HepG2 (cell line): ENCODE measurements around the gene FCGBP. TPM values are rescaled to one million over a fixed set of nuclear protein-coding genes. Genes with fewer than 3 reads are reported as not detected.
A peak's percentile ranks its signal among the peaks of the same experiment; 100 is the strongest.

Experiments
- ATAC-seq: fragments of 200-7000 bp; cut with Tn5 transposase; 3 replicates; pipeline ENCODE4 v1.9.1; 2020; ENCODE audit warnings: mild to moderate bottlenecking, moderate library complexity
- BruUV-seq: library from RNA; stranded (reverse); fragments of 400-500 nt; replicated peaks from 2 replicates; lab custom pipeline; 2021; lab: Mats Ljungman, UMichigan
- CTCF ChIA-PET: fragments of 300-600 bp; formaldehyde crosslinking; extraction: SDS; loops from one replicate; lab custom pipeline; 2021; ENCODE audit warnings: low total read pairs, inconsistent platforms, low intra/inter-chr PET ratio; lab: Yijun Ruan, JAX
- POLR2A ChIA-PET: fragments of 350-600 bp; sonication (Branson Sonifier 250); formaldehyde crosslinking; loops from one replicate; lab custom pipeline; 2020; ENCODE audit warnings: antibody characterized with exemption, inconsistent platforms; lab: Yijun Ruan, JAX
- DNase-seq: peaks from one replicate; pipeline ENCODE4 v3.0.0-alpha.2; 2015; ENCODE audit warnings: low spot score
- FAIRE-seq: peaks from 3 replicates; lab custom pipeline; 2011; peaks lifted over from hg19 to GRCh38; lab: Jason Lieb, UNC
- H2AFZ ChIP-seq: one replicate; pipeline ENCODE4 v1.6.1; 2011; ENCODE audit warnings: low read length, inconsistent platforms
- H3K27ac ChIP-seq: fragments of 300-600 bp; 3 replicates; pipeline ENCODE4 v1.8.0; 2011; ENCODE audit warnings: mixed run types, mild to moderate bottlenecking, mixed read lengths, low read length, inconsistent platforms; ENCODE audit not compliant: insufficient read depth; ENCODE audit errors: extremely low read length
- H3K27me3 ChIP-seq, 2 experiments: fragments of 200-600 bp in 1 of 2; 2 replicates in 1 of 2; 3 replicates in 1 of 2; pipeline versions ENCODE4 v1.6.0 to v1.8.0; 2011; ENCODE audit warnings: low read length in 2 of 2, mild to moderate bottlenecking in 2 of 2, moderate library complexity in 2 of 2, inconsistent platforms in 1 of 2; ENCODE audit not compliant: insufficient read depth in 2 of 2, control insufficient read depth in 1 of 2
- H3K36me3 ChIP-seq, 2 experiments: fragments of 200-600 bp in 1 of 2; replicated peaks in 1 of 2; 2 replicates in 1 of 2; 3 replicates in 1 of 2; pipeline versions ENCODE4 v1.5.1 to v1.8.0; 2011; ENCODE audit warnings: low read length in 2 of 2, inconsistent platforms in 1 of 2; ENCODE audit not compliant: insufficient read depth in 2 of 2, control insufficient read depth in 1 of 2
- H3K4me1 ChIP-seq: 2 replicates; pipeline ENCODE4 v1.5.1; 2012; ENCODE audit warnings: low read length, inconsistent platforms; ENCODE audit not compliant: insufficient read depth
- H3K4me2 ChIP-seq: 2 replicates; pipeline ENCODE4 v1.6.0; 2011; ENCODE audit warnings: low read depth, low read length, inconsistent platforms
- H3K4me3 ChIP-seq, 3 experiments: fragments of 200-600 bp in 1 of 3; sonication (generic), shearing (Covaris generic) in 1 of 3; replicated peaks in 1 of 3; 2 replicates each; pipeline ENCODE4 v1.5.1; 2011 to 2016; ENCODE audit warnings: low read length in 3 of 3, inconsistent platforms in 2 of 3, low read depth in 2 of 3, mild to moderate bottlenecking in 2 of 3, control low read depth in 1 of 3, mixed read lengths in 1 of 3; ENCODE audit not compliant: insufficient read depth in 1 of 3
- H3K79me2 ChIP-seq: one replicate; pipeline ENCODE4 v1.6.1; 2011; ENCODE audit warnings: low read length, inconsistent platforms; ENCODE audit not compliant: insufficient read depth
- H3K9ac ChIP-seq: 2 replicates; pipeline ENCODE4 v1.6.0; 2011; ENCODE audit warnings: mild to moderate bottlenecking, low read depth, low read length, inconsistent platforms; ENCODE audit not compliant: insufficient read depth
- H3K9me3 ChIP-seq: 2 replicates; pipeline ENCODE4 v1.5.1; 2012; ENCODE audit warnings: mild to moderate bottlenecking, low read length
- H4K20me1 ChIP-seq: 2 replicates; pipeline ENCODE4 v1.6.0; 2011; ENCODE audit warnings: inconsistent platforms, mild to moderate bottlenecking, low read length, moderate library complexity; ENCODE audit not compliant: insufficient read depth
- MIER2 ChIP-seq: IDR thresholded peaks from 2 replicates; pipeline ENCODE4 v1.6.1; 2016; ENCODE audit warnings: missing biosample characterization, missing genetic modification reagents
- NFE2 ChIP-seq: sonication (generic); formaldehyde crosslinking; IDR thresholded peaks from 2 replicates; pipeline ENCODE4 v1.4.0; 2020; ENCODE audit warnings: missing genetic modification reagents
- PHF20 ChIP-seq: sonication (generic); formaldehyde crosslinking; IDR thresholded peaks from 2 replicates; pipeline ENCODE4 v1.5.0; 2020; ENCODE audit warnings: mild to moderate bottlenecking, missing genetic modification reagents
- SALL1 ChIP-seq: sonication (generic); formaldehyde crosslinking; IDR thresholded peaks from 2 replicates; pipeline ENCODE4 v1.8.0; 2022; ENCODE audit warnings: mild to moderate bottlenecking, missing genetic modification reagents
- SAP130 ChIP-seq: IDR thresholded peaks from 2 replicates; pipeline ENCODE4 v1.6.1; 2016; ENCODE audit warnings: low read depth
- THYN1 ChIP-seq: sonication (generic); formaldehyde crosslinking; IDR thresholded peaks from 2 replicates; pipeline ENCODE4 v1.8.1; 2023; ENCODE audit warnings: low read depth, mild to moderate bottlenecking, moderate library complexity, missing genetic modification reagents, borderline replicate concordance
- ZNF609 ChIP-seq: sonication (generic); formaldehyde crosslinking; IDR thresholded peaks from 2 replicates; pipeline ENCODE4 v1.4.0; 2020; ENCODE audit warnings: mild to moderate bottlenecking, missing genetic modification reagents, borderline replicate concordance
- WGBS: methylation state at CpG from one replicate; pipeline ENCODE4 v1.1.6; 2017; ENCODE audit warnings: low lambda C conversion rate; 5-methylcytosine and 5-hydroxymethylcytosine counted together
- in situ Hi-C: cut with HindIII; loops from 2 replicates; pipeline ENCODE4 v1.10.0; 2017; ENCODE audit warnings: low pct_unique_long_range_greater_than_20kb; ENCODE audit not compliant: extremely low pct_ligation_motif_present
- intact Hi-C: fragments of 100-400 bp; cut with micrococcal nuclease; formaldehyde crosslinking; loops from one replicate; pipeline ENCODE4 v1.10.0; 2022; ENCODE audit not compliant: unreplicated experiment
- polyA plus RNA-seq, 8 experiments: library from polyadenylated mRNA; depleted of rRNA in 3 of 8; stranded (reverse) in 7 of 8; unstranded in 1 of 8; fragments of >200 nt; fragmentation: Illumina TruSeq in 4 of 8; extraction: Trizol in 4 of 8; gene quantifications; 2 replicates each; pipeline versions ENCODE4 v1.2.1 to v1.2.3, GENCODE V29; 2011 to 2016; ENCODE audit warnings: low read depth in 4 of 8, missing spikeins in 1 of 8, mixed read lengths in 1 of 8; ENCODE audit not compliant: insufficient read depth in 1 of 8
- total RNA-seq, 5 experiments: library from RNA; depleted of rRNA; stranded (reverse); fragments of >200 nt; fragmentation: Illumina TruSeq; extraction: Trizol; gene quantifications; 2 replicates each; pipeline ENCODE4 v1.2.3, GENCODE V29; 2016; ENCODE audit warnings: low read depth in 1 of 5
- TF ChIP-seq, protein P1 (sequence below), 2 experiments: IDR thresholded peaks; 2 replicates each; pipeline ENCODE4 v1.6.1; 2011 to 2012; ENCODE audit warnings: low read length in 2 of 2, borderline replicate concordance in 1 of 2, low read depth in 1 of 2, mild to moderate bottlenecking in 1 of 2, moderate library complexity in 1 of 2

The FCGBP gene
- total and polyA plus RNA-seq, 2 of the 13 experiments (the other 11 are each of a cell fraction or from before 2014, with no cell fraction given): 1.3 to 7.0 TPM

- no peak for TF ChIP-seq ZNF609
- no peak for TF ChIP-seq THYN1 (CRISPR knock-in tag)
- TF ChIP-seq PHF20 (CRISPR knock-in tag): no peak
These were observed 16.8 kb downstream of the FCGBP start (continued) for GRCh38 chr19:39917561-39918182.

GRCh38 chr19:39916851-39917396, 17.5 kb downstream of the FCGBP start:
- POLR2A ChIA-PET: no interaction called here
- no peak for FAIRE-seq
- in situ Hi-C loops: no loop called here

More at GRCh38 chr19:39916851-39917396, 17.5 kb downstream of the FCGBP start:
- no peaks in the 10 kb centered on the region for H3K79me2 ChIP-seq
- intact Hi-C loops: no loop called here
- DNase-seq (no peak), ATAC-seq (peak; percentile 67)
- H3K4me1 ChIP-seq: 0 out of 2 replicates have a peak, but pooled peaks cover 8% of the 10 kb centered on the region
- 7% methylated on average over 5 of the region's 5 CpGs for WGBS
- no peak overlapping the region for H3K4me3 ChIP-seq
- H3K36me3 ChIP-seq: no peaks in the 10 kb centered on the region
- no TSS peak for BruUV-seq
- H3K9ac ChIP-seq: no peak overlapping the region
- no peaks in the 10 kb centered on the region; a peak in 1 of 5 replicates for H3K27me3 ChIP-seq
- TF ChIP-seq, protein P1, sequence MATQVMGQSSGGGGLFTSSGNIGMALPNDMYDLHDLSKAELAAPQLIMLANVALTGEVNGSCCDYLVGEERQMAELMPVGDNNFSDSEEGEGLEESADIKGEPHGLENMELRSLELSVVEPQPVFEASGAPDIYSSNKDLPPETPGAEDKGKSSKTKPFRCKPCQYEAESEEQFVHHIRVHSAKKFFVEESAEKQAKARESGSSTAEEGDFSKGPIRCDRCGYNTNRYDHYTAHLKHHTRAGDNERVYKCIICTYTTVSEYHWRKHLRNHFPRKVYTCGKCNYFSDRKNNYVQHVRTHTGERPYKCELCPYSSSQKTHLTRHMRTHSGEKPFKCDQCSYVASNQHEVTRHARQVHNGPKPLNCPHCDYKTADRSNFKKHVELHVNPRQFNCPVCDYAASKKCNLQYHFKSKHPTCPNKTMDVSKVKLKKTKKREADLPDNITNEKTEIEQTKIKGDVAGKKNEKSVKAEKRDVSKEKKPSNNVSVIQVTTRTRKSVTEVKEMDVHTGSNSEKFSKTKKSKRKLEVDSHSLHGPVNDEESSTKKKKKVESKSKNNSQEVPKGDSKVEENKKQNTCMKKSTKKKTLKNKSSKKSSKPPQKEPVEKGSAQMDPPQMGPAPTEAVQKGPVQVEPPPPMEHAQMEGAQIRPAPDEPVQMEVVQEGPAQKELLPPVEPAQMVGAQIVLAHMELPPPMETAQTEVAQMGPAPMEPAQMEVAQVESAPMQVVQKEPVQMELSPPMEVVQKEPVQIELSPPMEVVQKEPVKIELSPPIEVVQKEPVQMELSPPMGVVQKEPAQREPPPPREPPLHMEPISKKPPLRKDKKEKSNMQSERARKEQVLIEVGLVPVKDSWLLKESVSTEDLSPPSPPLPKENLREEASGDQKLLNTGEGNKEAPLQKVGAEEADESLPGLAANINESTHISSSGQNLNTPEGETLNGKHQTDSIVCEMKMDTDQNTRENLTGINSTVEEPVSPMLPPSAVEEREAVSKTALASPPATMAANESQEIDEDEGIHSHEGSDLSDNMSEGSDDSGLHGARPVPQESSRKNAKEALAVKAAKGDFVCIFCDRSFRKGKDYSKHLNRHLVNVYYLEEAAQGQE (IDR thresholded peaks at IDR 0.05; ENCODE audit: borderline replicate concordance in 1 of 2, low read depth in 1 of 2, low read length in 2 of 2): peak; percentile 71 to 94
- TF ChIP-seq SAP130 (CRISPR knock-in tag): 0 out of 2 replicates have a peak, but pooled peaks have one; percentile 18
- peak; percentile 91 for TF ChIP-seq MIER2 (CRISPR knock-in tag)
- TF ChIP-seq SALL1 (CRISPR knock-in tag): peak; percentile 30; the same call in 1 of the 2 replicates
- no peak for TF ChIP-seq NFE2 (CRISPR knock-in tag)
- no peak overlapping the region for H3K4me2 ChIP-seq
- CTCF ChIA-PET: no interaction called here
- no peaks in the 10 kb centered on the region for H4K20me1 ChIP-seq
- no peak overlapping the region for H2AFZ ChIP-seq
- H3K27ac ChIP-seq: no peak overlapping the region
- no peaks in the 10 kb centered on the region for H3K9me3 ChIP-seq
